SU-DHL-6 (cell line): ENCODE measurements around the gene CD79B.

Experiments used
- H2AFZ ChIP-seq: fragments of 200-600 bp; sonication (generic); 2 replicates; pipeline ENCODE4 v1.6.1; 2014; ENCODE audit warnings: low read depth, mild to moderate bottlenecking, moderate library complexity, mixed read lengths, antibody characterized with exemption, low read length; ENCODE audit not compliant: severe bottlenecking
- H3F3A ChIP-seq: fragments of 200-600 bp; shearing (Covaris generic); 2 replicates; pipeline ENCODE4 v1.6.0; 2016; ENCODE audit warnings: antibody characterized with exemption, mild to moderate bottlenecking; ENCODE audit not compliant: insufficient read depth
- H3K27ac ChIP-seq: fragments of 200-600 bp; sonication (generic); 2 replicates; pipeline ENCODE4 v1.5.1; 2016; ENCODE audit warnings: low read depth, mild to moderate bottlenecking, low read length, moderate library complexity, mixed read lengths
- H3K27me3 ChIP-seq: fragments of 200-600 bp; sonication (generic), shearing (Covaris generic); 2 replicates; pipeline ENCODE4 v1.6.0; 2014; ENCODE audit warnings: mild to moderate bottlenecking, low read length
- H3K36me3 ChIP-seq: fragments of 200-600 bp; sonication (generic); 2 replicates; pipeline ENCODE4 v1.6.1; 2014; ENCODE audit warnings: mild to moderate bottlenecking, low read length, mixed read lengths
- H3K4me2 ChIP-seq: fragments of 300-600, 200-600 bp; shearing (Covaris generic), sonication (generic); 2 replicates; pipeline ENCODE4 v1.6.0; 2014; ENCODE audit warnings: low read length, low read depth, mild to moderate bottlenecking; ENCODE audit not compliant: poor library complexity, severe bottlenecking
- H3K4me3 ChIP-seq: fragments of 200-600 bp; sonication (generic); 2 replicates; pipeline ENCODE4 v1.5.1; 2014; ENCODE audit warnings: antibody characterized with exemption, low read length, mild to moderate bottlenecking, mixed read lengths; ENCODE audit not compliant: insufficient read depth, poor library complexity, severe bottlenecking
- H3K79me2 ChIP-seq: fragments of 200-600 bp; sonication (generic); 2 replicates; pipeline ENCODE4 v1.6.1; 2014; ENCODE audit warnings: mild to moderate bottlenecking, low read length, moderate library complexity; ENCODE audit not compliant: insufficient read depth
- H3K9ac ChIP-seq: fragments of 200-600 bp; sonication (generic); 2 replicates; pipeline ENCODE4 v1.7.0; 2014; ENCODE audit warnings: mild to moderate bottlenecking, low read length
- H3K9me2 ChIP-seq: fragments of 200-600 bp; sonication (generic); replicated peaks from 2 replicates; pipeline ENCODE4 v1.6.1; 2014; ENCODE audit warnings: low read length; ENCODE audit not compliant: insufficient read depth
- H3K9me3 ChIP-seq: fragments of 200-600 bp; sonication (generic); 2 replicates; pipeline ENCODE4 v1.6.1; 2014; ENCODE audit warnings: low read length, mixed read lengths; ENCODE audit not compliant: insufficient read depth
- H4K20me1 ChIP-seq: fragments of 200-600 bp; sonication (generic); 2 replicates; pipeline ENCODE4 v1.6.1; 2014; ENCODE audit warnings: low read depth, mild to moderate bottlenecking, antibody characterized with exemption, low read length, moderate library complexity, mixed read lengths
- EZH2phosphoT487 ChIP-seq: fragments of 200-600 bp; sonication (generic), shearing (Covaris generic); conservative IDR thresholded peaks from 2 replicates; pipeline ENCODE4 v1.6.1; 2018; ENCODE audit warnings: mild to moderate bottlenecking, antibody characterized with exemption, low read length, moderate library complexity, mixed read lengths
- TF ChIP-seq, protein P1 (sequence below): fragments of 200-600 bp; sonication (generic); IDR thresholded peaks from one replicate; pipeline ENCODE4 v1.5.1; 2017; ENCODE audit warnings: antibody characterized with exemption, mild to moderate bottlenecking, low read length, moderate library complexity; ENCODE audit not compliant: insufficient read depth, poor library complexity, severe bottlenecking

CD79B gene

DNA sequence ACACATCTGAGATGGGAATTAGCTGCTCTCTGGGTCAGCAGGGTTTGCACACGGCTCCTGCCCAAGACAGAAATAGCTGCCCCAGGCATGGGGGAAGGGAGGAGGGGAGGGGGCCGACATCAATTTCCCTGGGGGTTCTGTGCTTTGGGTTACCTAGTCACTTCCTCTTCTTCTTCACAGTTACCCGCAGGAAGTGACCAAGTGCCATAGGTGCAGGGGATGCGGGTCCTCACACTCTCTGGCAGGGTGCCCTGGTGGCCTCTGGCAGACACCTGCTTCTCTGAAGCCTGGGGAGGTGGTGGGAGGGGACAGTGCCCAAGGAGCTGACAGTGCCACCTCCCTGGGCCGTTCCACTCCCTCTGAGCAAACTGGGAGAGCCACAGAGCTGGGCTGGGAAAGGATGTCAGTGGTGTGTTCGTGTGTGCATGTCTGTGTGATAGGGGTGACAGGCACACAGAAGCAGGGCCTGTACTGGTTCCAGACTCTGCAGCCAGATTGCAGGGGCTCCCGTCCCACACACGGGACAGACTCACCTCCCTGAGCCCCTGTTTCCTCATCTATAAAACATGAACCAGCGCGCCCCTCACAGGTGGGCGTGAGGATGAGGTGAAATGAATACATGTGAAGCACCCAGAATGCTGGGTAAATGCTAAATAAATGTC, 22.4 kb upstream of the CD79B start:
- peak overlapping the region; percentile 28 for H3K4me2 ChIP-seq
- H2AFZ ChIP-seq = peak overlapping the region; percentile 30

DNA sequence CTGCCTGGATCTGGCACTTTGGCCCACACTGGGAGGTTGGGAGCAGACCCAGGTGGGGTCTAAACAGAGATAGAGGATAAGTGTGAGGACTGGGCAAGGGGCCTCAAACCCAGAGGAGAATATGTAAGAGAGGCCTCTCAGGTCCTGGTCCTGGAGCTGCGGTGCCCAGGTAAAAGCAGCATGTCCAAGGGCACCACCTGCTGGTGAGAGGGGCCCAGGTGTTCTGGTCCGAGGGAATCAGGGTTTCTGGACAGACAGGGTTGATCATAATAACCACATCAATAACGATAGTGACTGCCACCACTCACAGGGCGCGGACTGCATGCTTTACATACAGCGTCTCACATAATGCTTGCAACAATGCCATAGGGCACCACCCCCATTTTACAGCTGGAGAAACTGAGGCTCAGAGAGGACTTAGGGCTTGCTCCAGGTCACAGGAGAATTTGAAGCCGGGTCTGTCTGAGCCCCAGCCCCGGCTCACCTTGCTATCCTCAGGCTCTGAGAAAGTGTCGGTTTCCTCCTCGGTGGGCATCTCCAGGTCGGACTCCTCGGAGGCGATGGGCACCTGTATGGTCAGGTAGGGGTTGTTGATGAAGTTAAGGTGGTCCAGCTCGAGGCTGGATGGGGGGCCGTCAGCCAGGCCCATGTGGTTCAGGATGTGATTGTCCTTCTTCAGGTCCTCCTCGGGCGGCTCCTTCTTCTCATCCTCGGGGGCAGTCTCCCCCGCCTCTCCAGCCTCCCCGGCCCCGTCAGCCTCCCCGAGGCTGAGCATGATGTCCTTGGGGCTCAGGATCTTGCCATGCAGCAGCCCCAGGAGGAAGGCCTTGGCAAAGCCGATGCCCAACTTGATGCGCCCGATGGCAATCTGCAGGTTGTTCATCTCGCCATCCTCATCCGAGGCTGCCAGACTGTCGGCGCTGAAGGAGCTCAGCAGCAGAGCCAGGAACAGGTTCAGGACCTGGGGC, 19.1 kb upstream of the CD79B start:
- Histone ChIP-seq H3K9me2 (no peaks in the 10 kb centered on the region), H3K27me3 (no peaks in the 10 kb centered on the region), H3K4me2 (no peak overlapping the region), H3F3A (0 out of 2 replicates have a peak, but pooled peaks cover 7% of the 10 kb centered on the region), H3K36me3 (no peaks in the 10 kb centered on the region), H2AFZ (no peak overlapping the region), H3K9me3 (no peaks in the 10 kb centered on the region), H3K79me2 (no peaks in the 10 kb centered on the region), H3K27ac (no peak overlapping the region), H4K20me1 (no peaks in the 10 kb centered on the region), H3K4me3 (no peak overlapping the region), H3K9ac (no peak overlapping the region)
- TF ChIP-seq, protein P1, sequence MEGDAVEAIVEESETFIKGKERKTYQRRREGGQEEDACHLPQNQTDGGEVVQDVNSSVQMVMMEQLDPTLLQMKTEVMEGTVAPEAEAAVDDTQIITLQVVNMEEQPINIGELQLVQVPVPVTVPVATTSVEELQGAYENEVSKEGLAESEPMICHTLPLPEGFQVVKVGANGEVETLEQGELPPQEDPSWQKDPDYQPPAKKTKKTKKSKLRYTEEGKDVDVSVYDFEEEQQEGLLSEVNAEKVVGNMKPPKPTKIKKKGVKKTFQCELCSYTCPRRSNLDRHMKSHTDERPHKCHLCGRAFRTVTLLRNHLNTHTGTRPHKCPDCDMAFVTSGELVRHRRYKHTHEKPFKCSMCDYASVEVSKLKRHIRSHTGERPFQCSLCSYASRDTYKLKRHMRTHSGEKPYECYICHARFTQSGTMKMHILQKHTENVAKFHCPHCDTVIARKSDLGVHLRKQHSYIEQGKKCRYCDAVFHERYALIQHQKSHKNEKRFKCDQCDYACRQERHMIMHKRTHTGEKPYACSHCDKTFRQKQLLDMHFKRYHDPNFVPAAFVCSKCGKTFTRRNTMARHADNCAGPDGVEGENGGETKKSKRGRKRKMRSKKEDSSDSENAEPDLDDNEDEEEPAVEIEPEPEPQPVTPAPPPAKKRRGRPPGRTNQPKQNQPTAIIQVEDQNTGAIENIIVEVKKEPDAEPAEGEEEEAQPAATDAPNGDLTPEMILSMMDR = peak; percentile 50
- TF ChIP-seq EZH2phosphoT487 = no peak

More for the DNA sequence above, 22.4 kb upstream of the CD79B start:
- no peaks in the 10 kb centered on the region for H4K20me1 ChIP-seq
- peak overlapping the region; percentile 54 for H3K27ac ChIP-seq
- H3K9me3 ChIP-seq = no peaks in the 10 kb centered on the region
- H3K27me3 ChIP-seq = no peaks in the 10 kb centered on the region
- H3K9me2 ChIP-seq = no peaks in the 10 kb centered on the region
- H3K79me2 ChIP-seq = no peaks in the 10 kb centered on the region
- peak overlapping the region; percentile 13; the same call in 1 of the 2 replicates for H3K9ac ChIP-seq
- H3K4me3 ChIP-seq = no peak overlapping the region
- TF ChIP-seq, protein P1 = peak; percentile 20
- no peak for TF ChIP-seq EZH2phosphoT487
- H3F3A ChIP-seq = 0 out of 2 replicates have a peak, but pooled peaks cover 7% of the 10 kb centered on the region
- H3K36me3 ChIP-seq = no peaks in the 10 kb centered on the region

DNA sequence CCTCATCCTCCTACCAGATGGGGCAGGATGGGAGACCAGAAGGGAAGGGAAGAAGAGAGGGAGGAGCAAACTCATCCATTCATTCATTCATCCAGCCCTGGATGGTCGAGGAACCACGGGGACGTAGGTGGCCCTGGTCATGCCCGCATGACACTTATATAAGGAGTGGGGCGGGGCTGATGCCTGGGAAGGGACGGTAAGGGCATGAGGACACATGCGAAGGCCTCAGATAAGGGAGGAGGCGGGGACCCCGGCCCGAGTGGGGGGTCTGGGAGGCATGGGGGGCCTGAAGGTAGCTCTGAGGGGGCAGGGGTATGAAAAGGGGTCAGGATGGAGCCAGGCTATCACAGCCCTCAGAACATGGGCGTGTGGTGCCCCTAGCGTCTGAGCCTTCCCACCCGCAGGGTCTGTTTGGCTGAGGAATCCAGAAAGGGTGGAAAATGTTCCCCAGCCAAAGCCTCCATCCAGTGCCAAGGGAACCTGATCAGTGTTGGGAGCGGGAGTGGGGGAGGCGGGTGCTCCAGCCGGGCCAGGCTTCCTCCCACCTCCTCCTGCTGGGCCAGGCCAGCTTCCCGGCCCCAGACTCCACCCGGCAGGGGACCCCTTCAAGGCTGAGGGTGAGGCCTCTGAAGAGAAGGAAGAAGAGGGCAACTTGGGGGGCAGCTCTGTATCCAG, 17.6 kb upstream of the CD79B start:
- Histone ChIP-seq H3K4me3 (no peak overlapping the region), H3K9me2 (no peaks in the 10 kb centered on the region), H3K9ac (no peak overlapping the region), H3K79me2 (no peaks in the 10 kb centered on the region), H4K20me1 (no peaks in the 10 kb centered on the region), H2AFZ (no peak overlapping the region), H3K9me3 (no peaks in the 10 kb centered on the region), H3K27me3 (no peaks in the 10 kb centered on the region), H3F3A (peaks cover 6% of the 10 kb centered on the region), H3K36me3 (no peaks in the 10 kb centered on the region), H3K27ac (no peak overlapping the region), H3K4me2 (no peak overlapping the region)
- TF ChIP-seq, protein P1 = no peak
- no peak for TF ChIP-seq EZH2phosphoT487
